GM21717 (cell line): Measurements from ENCODE around the gene C15orf62.

Source experiments
- ATAC-seq: cut with Tn5 transposase; IDR thresholded peaks from one replicate; pipeline ENCODE4 v1.9.1; 2021; ENCODE audit warnings: mild to moderate bottlenecking, moderate library complexity; ENCODE audit not compliant: unreplicated experiment

Gene C15orf62

GRCh38 chr15:40769274-40770146, at the start of gene C15orf62:
Gene C15orf62 (plus strand): TSS chr15:40769980. CDS start chr15:40770496, 516 bp downstream.
- no peak for ATAC-seq

- no peak for ATAC-seq
These were observed 48.1 kb upstream of the C15orf62 start for GRCh38 chr15:40721701-40722100.

GRCh38 chr15:40722354-40722753, 47.4 kb upstream of the C15orf62 start:
- ATAC-seq: no peak

- ATAC-seq: no peak
These were observed 46.8 kb upstream of the C15orf62 start for GRCh38 chr15:40722934-40723333.

- ATAC-seq: no peak
These were observed 45.9 kb upstream of the C15orf62 start for GRCh38 chr15:40723919-40724318.

GRCh38 chr15:40731034-40731433, 38.7 kb upstream of the C15orf62 start:
- ATAC-seq: no peak

- no peak for ATAC-seq
These were observed 33.2 kb upstream of the C15orf62 start for GRCh38 chr15:40736575-40736974.

- no peak for ATAC-seq
These were observed 32.7 kb upstream of the C15orf62 start for GRCh38 chr15:40737048-40737447.

- ATAC-seq: no peak
These were observed 30.7 kb upstream of the C15orf62 start for GRCh38 chr15:40739047-40739446.

- no peak for ATAC-seq
These were observed 29.9 kb upstream of the C15orf62 start for GRCh38 chr15:40739854-40740253.

GRCh38 chr15:40743485-40743901, 26.3 kb upstream of the C15orf62 start:
- no peak for ATAC-seq

- ATAC-seq: no peak
These were observed 25.6 kb upstream of the C15orf62 start for GRCh38 chr15:40743921-40744814.

- ATAC-seq: no peak
These were observed 25.0 kb upstream of the C15orf62 start for GRCh38 chr15:40744815-40745152.

GRCh38 chr15:40746916-40747418, 22.8 kb upstream of the C15orf62 start:
- ATAC-seq: no peak

GRCh38 chr15:40747685-40748631, 21.8 kb upstream of the C15orf62 start:
- ATAC-seq: no peak

- no peak for ATAC-seq
These were observed 20.6 kb upstream of the C15orf62 start for GRCh38 chr15:40749151-40749630.

- ATAC-seq: no peak
These were observed 18.9 kb upstream of the C15orf62 start for GRCh38 chr15:40750885-40751284.

GRCh38 chr15:40751745-40752144, 18.0 kb upstream of the C15orf62 start:
- no peak for ATAC-seq

GRCh38 chr15:40754574-40754882, 15.3 kb upstream of the C15orf62 start:
- no peak for ATAC-seq
